GM19035 (cell line): ENCODE measurements around the gene EMILIN1.

ENCODE experiments used
- ATAC-seq: cut with Tn5 transposase; IDR thresholded peaks from one replicate; pipeline ENCODE4 v1.9.1; 2021; ENCODE audit not compliant: unreplicated experiment

EMILIN1 gene

GRCh38 chr2:27078267-27079194 is at the start of gene EMILIN1:
TSS of gene EMILIN1 (plus strand) at chr2:27078615. CDS start at chr2:27079066, 451 bp downstream.
- ATAC-seq, result no peak

GRCh38 chr2:27029051-27029450 is 49.4 kb upstream of the EMILIN1 start:
- ATAC-seq, result no peak

GRCh38 chr2:27032495-27033252 is 45.7 kb upstream of the EMILIN1 start, which contains the start of gene TMEM214:
TSS of gene TMEM214 (plus strand) at chr2:27032965. CDS start at chr2:27033016, 51 bp downstream.
- ATAC-seq, result peak; percentile 95

- ATAC-seq, result peak; percentile 3
Observed at GRCh38 chr2:27033253-27033852, 45.1 kb upstream of the EMILIN1 start.

- ATAC-seq, result no peak
Observed at GRCh38 chr2:27038012-27038411, 40.4 kb upstream of the EMILIN1 start.

- no peak for ATAC-seq
Observed at GRCh38 chr2:27038631-27039339, 39.6 kb upstream of the EMILIN1 start.

GRCh38 chr2:27039426-27039825 is 39.0 kb upstream of the EMILIN1 start:
- no peak for ATAC-seq

GRCh38 chr2:27039871-27040270 is 38.5 kb upstream of the EMILIN1 start:
- no peak for ATAC-seq

- ATAC-seq, result no peak
Observed at GRCh38 chr2:27040282-27040681, 38.1 kb upstream of the EMILIN1 start.

GRCh38 chr2:27041752-27042151 is 36.7 kb upstream of the EMILIN1 start:
- no peak for ATAC-seq

GRCh38 chr2:27042159-27042661 is 36.2 kb upstream of the EMILIN1 start:
- ATAC-seq, result peak; percentile 74

GRCh38 chr2:27042985-27043634 is 35.3 kb upstream of the EMILIN1 start:
- ATAC-seq, result no peak

- peak; percentile 9 for ATAC-seq
Observed at GRCh38 chr2:27049422-27050280, 28.8 kb upstream of the EMILIN1 start.

- ATAC-seq, result peak; percentile 56
Observed at GRCh38 chr2:27050281-27050995, 28.0 kb upstream of the EMILIN1 start.

- ATAC-seq, result peak; percentile 71
Observed at GRCh38 chr2:27050996-27051901, 27.2 kb upstream of the EMILIN1 start, which contains the start of gene AGBL5. TSS of gene AGBL5 (plus strand) at chr2:27051668. CDS start at chr2:27052959, 1,291 bp downstream.

GRCh38 chr2:27051902-27052645 is 26.3 kb upstream of the EMILIN1 start:
- no peak for ATAC-seq

GRCh38 chr2:27053321-27053720 is 25.1 kb upstream of the EMILIN1 start:
- ATAC-seq, result no peak
